H1 (cell line): ENCODE data around the gene LTBP1. TPM values are rescaled to one million over a fixed set of nuclear protein-coding genes. Genes with fewer than 3 reads are reported as not detected.

Source experiments
- CTCF ChIA-PET: fragments of 300-600 bp; sonication (Branson Sonifier 250); formaldehyde crosslinking; loops from one replicate; lab custom pipeline; 2021; ENCODE audit not compliant: partially characterized antibody; lab: Charles Lee
- POLR2A ChIA-PET: fragments of 300-600 bp; sonication (Branson Sonifier 250); formaldehyde crosslinking; loops from one replicate; lab custom pipeline; 2021; ENCODE audit warnings: inconsistent platforms; ENCODE audit not compliant: partially characterized antibody; lab: Charles Lee
- DNase-seq, 2 experiments: peaks; one replicate each; pipeline versions ENCODE4 v3.0.0 to v3.0.0-alpha.2; 2010 to 2022; ENCODE audit warnings: low spot score in 2 of 2, low read depth in 1 of 2, mixed read lengths in 1 of 2
- FAIRE-seq: peaks from 2 replicates; lab custom pipeline; 2011; peaks lifted over from hg19 to GRCh38; lab: Jason Lieb, UNC
- H2AFZ ChIP-seq: 2 replicates; pipeline ENCODE4 v1.8.1; 2012; ENCODE audit warnings: low read length, inconsistent platforms
- H2AK5ac ChIP-seq: 2 replicates; pipeline ENCODE4 v1.6.1; 2013; ENCODE audit warnings: low read depth, low read length
- H2BK120ac ChIP-seq: replicated peaks from 2 replicates; pipeline ENCODE3; 2013; ENCODE audit warnings: low read depth, low read length, inconsistent platforms
- H2BK12ac ChIP-seq: 2 replicates; pipeline ENCODE4 v1.6.1; 2013; ENCODE audit warnings: low read depth, low read length
- H2BK15ac ChIP-seq: 2 replicates; pipeline ENCODE4 v1.6.1; 2013; ENCODE audit warnings: low read length
- H2BK20ac ChIP-seq: 2 replicates; pipeline ENCODE4 v1.6.1; 2013; ENCODE audit warnings: low read length
- H2BK5ac ChIP-seq: 2 replicates; pipeline ENCODE4 v1.6.1; 2013; ENCODE audit warnings: low read depth, low read length
- H3K14ac ChIP-seq: 2 replicates; pipeline ENCODE4 v1.6.1; 2013; ENCODE audit warnings: inconsistent platforms; ENCODE audit not compliant: insufficient read length
- H3K18ac ChIP-seq: 2 replicates; pipeline ENCODE4 v1.6.1; 2013; ENCODE audit warnings: low read length; ENCODE audit errors: extremely low read depth
- H3K23ac ChIP-seq: 2 replicates; pipeline ENCODE4 v1.6.1; 2013; ENCODE audit warnings: inconsistent platforms; ENCODE audit not compliant: insufficient read length
- H3K23me2 ChIP-seq: 2 replicates; pipeline ENCODE4 v1.6.1; 2013; ENCODE audit warnings: low read depth, low read length
- H3K27ac ChIP-seq: 2 replicates; pipeline ENCODE4 v1.6.1; 2011; ENCODE audit warnings: low read depth, low read length, inconsistent platforms
- H3K27me3 ChIP-seq, 4 experiments: replicated peaks in 1 of 4; 1 replicate in 1 of 4; 2 replicates in 3 of 4; pipeline versions ENCODE4 v1.6.1 to v1.8.1; 2011 to 2013; ENCODE audit warnings: low read length in 3 of 4, mild to moderate bottlenecking in 3 of 4, inconsistent platforms in 2 of 4, mixed read lengths in 2 of 4, moderate library complexity in 1 of 4; ENCODE audit not compliant: control insufficient read depth in 3 of 4, insufficient read depth in 3 of 4; ENCODE audit errors: extremely low read depth in 1 of 4
- H3K36me3 ChIP-seq, 4 experiments: 2 replicates each; pipeline versions ENCODE4 v1.6.1 to v1.8.1; 2011 to 2013; ENCODE audit warnings: mild to moderate bottlenecking in 4 of 4, low read length in 3 of 4, moderate library complexity in 2 of 4, control low read depth in 1 of 4, inconsistent platforms in 1 of 4; ENCODE audit not compliant: insufficient read depth in 4 of 4, control insufficient read depth in 2 of 4
- H3K4ac ChIP-seq: replicated peaks from 2 replicates; pipeline ENCODE3; 2013; ENCODE audit warnings: low read length, low read depth, mixed read lengths, inconsistent platforms; ENCODE audit not compliant: insufficient read length
- H3K4me1 ChIP-seq, 4 experiments: replicated peaks in 1 of 4; 1 replicate in 1 of 4; 2 replicates in 3 of 4; pipeline versions ENCODE4 v1.6.1 to v1.8.1; 2011 to 2013; ENCODE audit warnings: low read length in 3 of 4, inconsistent platforms in 2 of 4, mixed read lengths in 1 of 4; ENCODE audit not compliant: insufficient read depth in 4 of 4, control insufficient read depth in 3 of 4
- H3K4me2 ChIP-seq, 2 experiments: 2 replicates each; pipeline versions ENCODE4 v1.6.1 to v1.8.1; 2011 to 2013; ENCODE audit warnings: low read depth in 2 of 2, low read length in 2 of 2, control low read depth in 1 of 2, inconsistent platforms in 1 of 2, mild to moderate bottlenecking in 1 of 2; ENCODE audit not compliant: insufficient read depth in 1 of 2
- H3K4me3 ChIP-seq, 4 experiments: fragments of 200-600, 300-600 bp in 1 of 4; sonication (generic), shearing (Covaris generic), sonication (Bioruptor Twin) in 1 of 4; 2 replicates each; pipeline versions ENCODE4 v1.5.1 to v1.8.1; 2011 to 2016; ENCODE audit warnings: low read length in 4 of 4, low read depth in 3 of 4, control low read depth in 2 of 4, inconsistent platforms in 2 of 4, mild to moderate bottlenecking in 2 of 4, mixed read lengths in 1 of 4, moderate library complexity in 1 of 4; ENCODE audit not compliant: insufficient read depth in 2 of 4; ENCODE audit errors: extremely low read depth in 1 of 4
- H3K56ac ChIP-seq: replicated peaks from 2 replicates; pipeline ENCODE3; 2013; ENCODE audit warnings: low read depth, mild to moderate bottlenecking, mixed read lengths, low read length, inconsistent platforms; ENCODE audit not compliant: insufficient read length
- H3K79me1 ChIP-seq: 2 replicates; pipeline ENCODE4 v1.6.1; 2013; ENCODE audit warnings: low read depth, low read length, control low read depth
- H3K79me2 ChIP-seq, 2 experiments: 2 replicates each; pipeline versions ENCODE4 v1.6.1 to v1.8.1; 2012 to 2013; ENCODE audit warnings: low read length in 2 of 2, mild to moderate bottlenecking in 2 of 2, inconsistent platforms in 1 of 2; ENCODE audit not compliant: insufficient read depth in 2 of 2, control insufficient read depth in 1 of 2
- H3K9ac ChIP-seq, 4 experiments: replicated peaks in 1 of 4; 1 replicate in 1 of 4; 2 replicates in 3 of 4; pipeline versions ENCODE4 v1.6.1 to v1.8.1; 2011 to 2013; ENCODE audit warnings: low read depth in 3 of 4, low read length in 3 of 4, control low read depth in 2 of 4, mild to moderate bottlenecking in 2 of 4, moderate library complexity in 2 of 4, inconsistent platforms in 1 of 4; ENCODE audit errors: extremely low read depth in 1 of 4
- H3K9me3 ChIP-seq, 2 experiments: 2 replicates each; pipeline versions ENCODE4 v1.6.1 to v1.8.1; 2012 to 2013; ENCODE audit warnings: mild to moderate bottlenecking in 2 of 2, moderate library complexity in 2 of 2, control low read depth in 1 of 2, inconsistent platforms in 1 of 2, low read depth in 1 of 2, low read length in 1 of 2, mixed read lengths in 1 of 2; ENCODE audit not compliant: insufficient read depth in 2 of 2
- H4K20me1 ChIP-seq, 2 experiments: replicated peaks in 1 of 2; 2 replicates each; pipeline versions ENCODE3 to v1.8.1; 2011 to 2013; ENCODE audit warnings: inconsistent platforms in 2 of 2, low read length in 2 of 2, mild to moderate bottlenecking in 1 of 2; ENCODE audit not compliant: insufficient read depth in 2 of 2, control insufficient read depth in 1 of 2
- H4K5ac ChIP-seq: 2 replicates; pipeline ENCODE4 v1.6.1; 2013; ENCODE audit warnings: low read length, low read depth, mixed read lengths, inconsistent platforms; ENCODE audit not compliant: insufficient read length
- H4K8ac ChIP-seq: 2 replicates; pipeline ENCODE4 v1.8.0; 2013; ENCODE audit warnings: mild to moderate bottlenecking, moderate library complexity, low read length, inconsistent platforms; ENCODE audit not compliant: insufficient read depth; ENCODE audit errors: extremely low read depth
- H4K91ac ChIP-seq: replicated peaks from 2 replicates; pipeline ENCODE3; 2013; ENCODE audit warnings: low read length, mixed read lengths, inconsistent platforms; ENCODE audit not compliant: insufficient read length
- ATF3 ChIP-seq: IDR thresholded peaks from 2 replicates; pipeline ENCODE4 v1.6.1; 2011; ENCODE audit warnings: low read depth, mild to moderate bottlenecking, low read length; ENCODE audit not compliant: insufficient read depth
- FOSL1 ChIP-seq: IDR thresholded peaks from 2 replicates; pipeline ENCODE4 v1.6.1; 2011; ENCODE audit warnings: mild to moderate bottlenecking, low read depth, low read length, moderate library complexity; ENCODE audit not compliant: insufficient read depth
- SIRT6 ChIP-seq: IDR thresholded peaks from one replicate; pipeline ENCODE4 v1.7.1; 2012; ENCODE audit warnings: low read length, inconsistent platforms
- WGBS, 2 experiments: shearing (Covaris generic) in 1 of 2; methylation state at CpG; one replicate each; pipeline versions ENCODE4 v1.1.6 to v1.1.7; 2013 to 2015; ENCODE audit warnings: low lambda C conversion rate in 2 of 2, mixed read lengths in 2 of 2, inconsistent platforms in 1 of 2, low coverage in 1 of 2, missing lambda C conversion rate in 1 of 2; ENCODE audit not compliant: insufficient replicate concordance in 2 of 2, insufficient coverage in 1 of 2, insufficient read length in 1 of 2; ENCODE audit errors: extremely low coverage in 1 of 2, missing lambda C conversion rate in 1 of 2; 5-methylcytosine and 5-hydroxymethylcytosine counted together
- polyA plus RNA-seq, 7 experiments: library from polyadenylated mRNA; depleted of rRNA in 3 of 7; stranded (reverse) in 5 of 7; unstranded in 2 of 7; fragments of >200 nt in 5 of 7; fragments of 200-250 nt in 2 of 7; gene quantifications; 1 replicate in 5 of 7; 2 replicates in 1 of 7; 4 replicates in 1 of 7; pipeline versions ENCODE4 v1.2.1 to v1.2.3, GENCODE V29; 2011 to 2013; ENCODE audit warnings: missing spikeins in 2 of 7, mixed read lengths in 2 of 7
- total RNA-seq: library from RNA; stranded (reverse); fragmentation: NEBNext Ultra II Directional; extraction: Animal tissue kit (Norgen Biotek cat#: 25700); gene quantifications from 2 replicates; pipeline ENCODE4 v1.2.1, GENCODE V29; 2021

LTBP1 gene
- total and polyA plus RNA-seq, 2 of the 8 experiments (the other 6 are each of a cell fraction or from before 2014, with no cell fraction given): 15.4 to 24.7 TPM

GRCh38 chr2:33288011-33288410 lies 341.3 kb downstream of the LTBP1 start:
- Histone ChIP-seq H3K27ac (no peak overlapping the region), H2AFZ (no peak overlapping the region), H3K9ac (no peak overlapping the region), H3K27me3 (no peaks in the 10 kb centered on the region), H3K18ac (no peak overlapping the region), H4K5ac (no peak overlapping the region), H3K23ac (no peak overlapping the region), H3K79me1 (no peaks in the 10 kb centered on the region), H3K9me3 (no peaks in the 10 kb centered on the region), H3K4me2 (no peak overlapping the region), H2BK20ac (no peak overlapping the region), H3K79me2 (no peaks in the 10 kb centered on the region), H4K8ac (no peak overlapping the region), H2AK5ac (no peak overlapping the region), H2BK5ac (no peak overlapping the region), H3K23me2 (no peaks in the 10 kb centered on the region), H4K20me1 (no peaks in the 10 kb centered on the region), H4K91ac (no peak overlapping the region), H3K4ac (no peak overlapping the region), H3K4me3 (no peak overlapping the region), H3K56ac (no peak overlapping the region), H2BK120ac (no peak overlapping the region), H2BK12ac (no peak overlapping the region), H2BK15ac (no peak overlapping the region), H3K36me3 (no peaks in the 10 kb centered on the region), H3K14ac (no peak overlapping the region), H3K4me1 (peaks cover 0 to under 1% (median 0%) of the 10 kb centered on the region in 4 experiments; a peak in 2 of 7 replicates)
- CTCF ChIA-PET: no interaction called here
- TF ChIP-seq SIRT6 (no peak), ATF3 (no peak), FOSL1 (no peak)
- POLR2A ChIA-PET: no interaction called here
- DNase-seq (no peak), FAIRE-seq (no peak)
- WGBS, 2 experiments: 92% methylated on average over 1 of the region's 1 CpG; no CpG with 5 or more reads in 1 of the 2 experiments
